HEK293 (cell line): ENCODE measurements around the gene PAQR7.

Experiments used
- CTCF ChIP-seq: fragments of 450-650 bp; formaldehyde crosslinking; IDR thresholded peaks from 2 replicates; pipeline ENCODE4 v1.5.1; 2016; ENCODE audit warnings: missing biosample characterization, missing genetic modification characterization
- GLIS2 ChIP-seq: fragments of 450-650 bp; formaldehyde crosslinking; IDR thresholded peaks from 2 replicates; pipeline ENCODE4 v1.5.1; 2016; ENCODE audit warnings: missing biosample characterization, missing genetic modification characterization
- MYNN ChIP-seq: fragments of 450-650 bp; formaldehyde crosslinking; IDR thresholded peaks from 2 replicates; pipeline ENCODE4 v1.5.1; 2016; ENCODE audit warnings: missing biosample characterization, missing genetic modification characterization, borderline replicate concordance
- PATZ1 ChIP-seq: fragments of 450-650 bp; formaldehyde crosslinking; IDR thresholded peaks from 2 replicates; pipeline ENCODE4 v1.5.1; 2016; ENCODE audit warnings: missing biosample characterization, missing genetic modification characterization
- ZNF530 ChIP-seq: fragments of 450-650 bp; formaldehyde crosslinking; IDR thresholded peaks from 2 replicates; pipeline ENCODE4 v1.5.1; 2016; ENCODE audit warnings: low read depth, missing biosample characterization, missing genetic modification characterization
- ZNF830 ChIP-seq: fragments of 450-650 bp; IDR thresholded peaks from 2 replicates; pipeline ENCODE4 v1.5.0; 2018; ENCODE audit warnings: missing biosample characterization, missing genetic modification characterization, low read depth, mild to moderate bottlenecking, moderate library complexity

GRCh38 chr1:25843483-25843882 lies 32.0 kb downstream of the PAQR7 start:
- TF ChIP-seq ZNF530 (tag by site-specific recombination): no peak
- no peak for TF ChIP-seq ZNF830 (tag by site-specific recombination)
- TF ChIP-seq PATZ1 (tag by site-specific recombination): no peak
- TF ChIP-seq CTCF (tag by site-specific recombination): no peak
- no peak for TF ChIP-seq MYNN
- TF ChIP-seq GLIS2 (tag by site-specific recombination): no peak
